OCI-LY7 (cell line): ENCODE results near the gene EPSTI1.
"Not testable (repeated sequence)": the region's sequence is repeated elsewhere in the genome, so short reads cannot be mapped to it uniquely, and the experiment has no call there.

Experiments used
- EZH2phosphoT487 ChIP-seq: fragments of 200-600 bp; sonication (generic); IDR thresholded peaks from 2 replicates; pipeline ENCODE4 v1.6.1; 2018; ENCODE audit warnings: low read depth, borderline replicate concordance, mild to moderate bottlenecking, mixed run types, antibody characterized with exemption, low read length, moderate library complexity, mixed read lengths
- TF ChIP-seq, protein P1 (sequence below): fragments of 200-600 bp; sonication (generic); conservative IDR thresholded peaks from 2 replicates; pipeline ENCODE4 v1.5.1; 2014; ENCODE audit warnings: mild to moderate bottlenecking, antibody characterized with exemption, low read length, moderate library complexity, mixed read lengths

DNA sequence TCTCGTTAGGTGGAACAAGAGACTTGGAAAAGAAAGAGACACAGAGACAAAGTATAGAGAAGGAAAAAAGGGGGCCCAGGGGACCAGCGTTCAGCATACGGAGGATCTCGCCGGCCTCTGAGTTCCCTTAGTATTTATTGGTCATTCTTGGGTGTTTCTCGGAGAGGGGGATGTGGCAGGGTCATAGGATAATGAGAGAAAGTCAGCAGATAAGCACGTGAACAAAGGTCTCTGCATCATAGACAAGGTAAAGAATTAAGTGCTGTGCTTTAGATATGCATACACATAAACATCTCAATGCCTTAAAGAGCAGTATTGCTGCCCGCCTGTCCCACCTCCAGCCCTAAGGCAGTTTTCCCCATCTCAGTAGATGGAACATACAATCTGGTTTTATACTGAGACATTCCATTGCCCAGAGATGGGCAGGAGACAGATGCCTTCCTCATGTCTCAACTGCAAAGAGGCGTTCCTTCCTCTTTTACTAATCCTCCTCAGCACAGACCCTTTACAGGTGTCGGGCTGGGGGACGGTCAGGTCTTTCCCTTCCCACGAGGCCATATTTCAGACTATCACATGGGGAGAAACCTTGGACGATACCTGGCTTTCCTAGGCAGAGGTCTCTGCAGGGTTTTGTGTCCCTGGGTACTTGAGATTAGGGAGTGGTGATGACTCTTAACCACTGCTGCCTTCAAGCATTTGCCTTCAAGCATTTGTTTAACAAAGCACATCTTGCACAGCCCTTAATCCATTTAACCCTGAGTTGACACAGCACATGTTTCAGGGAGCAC is 48.7 kb upstream of the EPSTI1 start:
- TF ChIP-seq, protein P1, sequence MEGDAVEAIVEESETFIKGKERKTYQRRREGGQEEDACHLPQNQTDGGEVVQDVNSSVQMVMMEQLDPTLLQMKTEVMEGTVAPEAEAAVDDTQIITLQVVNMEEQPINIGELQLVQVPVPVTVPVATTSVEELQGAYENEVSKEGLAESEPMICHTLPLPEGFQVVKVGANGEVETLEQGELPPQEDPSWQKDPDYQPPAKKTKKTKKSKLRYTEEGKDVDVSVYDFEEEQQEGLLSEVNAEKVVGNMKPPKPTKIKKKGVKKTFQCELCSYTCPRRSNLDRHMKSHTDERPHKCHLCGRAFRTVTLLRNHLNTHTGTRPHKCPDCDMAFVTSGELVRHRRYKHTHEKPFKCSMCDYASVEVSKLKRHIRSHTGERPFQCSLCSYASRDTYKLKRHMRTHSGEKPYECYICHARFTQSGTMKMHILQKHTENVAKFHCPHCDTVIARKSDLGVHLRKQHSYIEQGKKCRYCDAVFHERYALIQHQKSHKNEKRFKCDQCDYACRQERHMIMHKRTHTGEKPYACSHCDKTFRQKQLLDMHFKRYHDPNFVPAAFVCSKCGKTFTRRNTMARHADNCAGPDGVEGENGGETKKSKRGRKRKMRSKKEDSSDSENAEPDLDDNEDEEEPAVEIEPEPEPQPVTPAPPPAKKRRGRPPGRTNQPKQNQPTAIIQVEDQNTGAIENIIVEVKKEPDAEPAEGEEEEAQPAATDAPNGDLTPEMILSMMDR, result not testable (repeated sequence)
- not testable (repeated sequence) for TF ChIP-seq EZH2phosphoT487
